Vagina (tissue), 2 donors: ENCODE results near the gene FSTL4. TPM values are rescaled to one million over a fixed set of nuclear protein-coding genes. Genes with fewer than 3 reads are reported as not detected.

Source experiments
- DNase-seq, 2 donors: peaks; one replicate each; pipeline ENCODE4 v3.0.0-alpha.2; 2017; ENCODE audit errors: extremely low spot score in 2 of 2
- H3K27ac ChIP-seq: fragments of 200-600 bp; sonication (generic); one replicate; pipeline ENCODE4 v1.5.1; 2019
- H3K27me3 ChIP-seq: fragments of 200-600 bp; sonication (generic); one replicate; pipeline ENCODE4 v1.5.1; 2019
- H3K36me3 ChIP-seq, 2 donors: fragments of 200-600 bp; sonication (generic); one replicate each; pipeline ENCODE4 v1.5.1; 2017 to 2019
- H3K4me1 ChIP-seq: fragments of 200-600 bp; sonication (generic); one replicate; pipeline ENCODE4 v1.5.1; 2019
- H3K4me3 ChIP-seq, 2 donors: fragments of 200-600 bp; sonication (generic); 1 replicate in 1 of 2; 2 replicates in 1 of 2; pipeline ENCODE4 v1.5.1; 2016 to 2019
- H3K9me3 ChIP-seq: fragments of 200-600 bp; sonication (generic); one replicate; pipeline ENCODE4 v1.5.1; 2019
- POLR2A ChIP-seq, 2 donors: fragments of 450-650 bp; IDR thresholded peaks; one replicate each; pipeline ENCODE4 v1.6.1; 2017; ENCODE audit warnings: antibody characterized with exemption in 2 of 2, mild to moderate bottlenecking in 2 of 2, moderate library complexity in 2 of 2
- POLR2AphosphoS5 ChIP-seq, 2 donors: sonication (generic); formaldehyde crosslinking; IDR thresholded peaks; one replicate each; pipeline ENCODE4 v1.9.0; 2017; ENCODE audit warnings: antibody characterized with exemption in 2 of 2, mild to moderate bottlenecking in 2 of 2, low read depth in 1 of 2; ENCODE audit not compliant: insufficient read depth in 1 of 2
- intact Hi-C: fragments of 100-400 bp; cut with DNase I; formaldehyde crosslinking; loops from one replicate; pipeline ENCODE4 v1.15.1; 2023
- total RNA-seq: library from RNA; depleted of rRNA; stranded (reverse); fragments of >200 nt; gene quantifications from one replicate; pipeline ENCODE4 v1.2.3, GENCODE V29; 2016
- TF ChIP-seq, protein P1 (sequence below), 3 experiments: fragments of 450-650 bp in 2 of 3; fragments of 200-600 bp in 1 of 3; sonication (generic) in 1 of 3; IDR thresholded peaks; one replicate each; pipeline ENCODE4 v1.5.1; 2017 to 2019; ENCODE audit warnings: antibody characterized with exemption in 3 of 3, mild to moderate bottlenecking in 2 of 3, moderate library complexity in 2 of 3

FSTL4 gene
- total RNA-seq, 1 donor from 2014 or later, result 3.7 TPM

- no peaks in the 10 kb centered on the region for H3K4me1 ChIP-seq
- no peaks in the 10 kb centered on the region for H3K36me3 ChIP-seq
- no peak for TF ChIP-seq POLR2A (IDR thresholded peaks at IDR 0.05)
- no peak for TF ChIP-seq POLR2AphosphoS5 (IDR thresholded peaks at IDR 0.05; ENCODE audit: insufficient read depth in 1 of 2, low read depth in 1 of 2)
- TF ChIP-seq, protein P1, sequence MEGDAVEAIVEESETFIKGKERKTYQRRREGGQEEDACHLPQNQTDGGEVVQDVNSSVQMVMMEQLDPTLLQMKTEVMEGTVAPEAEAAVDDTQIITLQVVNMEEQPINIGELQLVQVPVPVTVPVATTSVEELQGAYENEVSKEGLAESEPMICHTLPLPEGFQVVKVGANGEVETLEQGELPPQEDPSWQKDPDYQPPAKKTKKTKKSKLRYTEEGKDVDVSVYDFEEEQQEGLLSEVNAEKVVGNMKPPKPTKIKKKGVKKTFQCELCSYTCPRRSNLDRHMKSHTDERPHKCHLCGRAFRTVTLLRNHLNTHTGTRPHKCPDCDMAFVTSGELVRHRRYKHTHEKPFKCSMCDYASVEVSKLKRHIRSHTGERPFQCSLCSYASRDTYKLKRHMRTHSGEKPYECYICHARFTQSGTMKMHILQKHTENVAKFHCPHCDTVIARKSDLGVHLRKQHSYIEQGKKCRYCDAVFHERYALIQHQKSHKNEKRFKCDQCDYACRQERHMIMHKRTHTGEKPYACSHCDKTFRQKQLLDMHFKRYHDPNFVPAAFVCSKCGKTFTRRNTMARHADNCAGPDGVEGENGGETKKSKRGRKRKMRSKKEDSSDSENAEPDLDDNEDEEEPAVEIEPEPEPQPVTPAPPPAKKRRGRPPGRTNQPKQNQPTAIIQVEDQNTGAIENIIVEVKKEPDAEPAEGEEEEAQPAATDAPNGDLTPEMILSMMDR (IDR thresholded peaks at IDR 0.05), result no peak
- DNase-seq, result no peak
- intact Hi-C loops, result no loop called here
- no peaks in the 10 kb centered on the region for H3K27me3 ChIP-seq
- no peak overlapping the region for H3K4me3 ChIP-seq
- H3K27ac ChIP-seq, result no peak overlapping the region
- H3K9me3 ChIP-seq, result no peaks in the 10 kb centered on the region
These were observed 298.3 kb downstream of the FSTL4 start for GRCh38 chr5:133314086-133314485.

DNA sequence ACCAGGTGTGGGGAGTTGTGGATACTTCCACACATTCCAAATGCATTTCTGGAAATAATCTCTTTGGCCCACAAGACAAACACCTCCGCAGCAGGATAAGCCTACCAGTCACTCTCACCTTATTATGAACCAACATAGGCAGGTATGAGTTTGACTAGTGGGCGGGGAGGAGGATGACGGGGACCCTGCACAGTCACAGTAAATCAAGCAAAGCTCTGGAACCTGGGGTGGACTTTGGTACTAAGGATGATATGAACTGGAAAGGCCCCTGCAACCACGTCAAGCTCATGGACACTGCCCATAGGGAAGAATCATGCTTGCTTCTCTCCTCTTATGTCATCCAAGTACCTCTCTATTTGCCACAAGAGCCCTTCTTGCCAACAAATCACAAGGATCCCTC, 301.2 kb downstream of the FSTL4 start:
- intact Hi-C loops, result no loop called here
- H3K4me3 ChIP-seq, result no peak overlapping the region
- H3K36me3 ChIP-seq, result no peaks in the 10 kb centered on the region
- no peak for DNase-seq
- TF ChIP-seq POLR2AphosphoS5 (IDR thresholded peaks at IDR 0.05; ENCODE audit: insufficient read depth in 1 of 2, low read depth in 1 of 2) (no peak), POLR2A (IDR thresholded peaks at IDR 0.05) (no peak)
- TF ChIP-seq, protein P1 (IDR thresholded peaks at IDR 0.05), result no peak
- no peaks in the 10 kb centered on the region for H3K27me3 ChIP-seq
- no peak overlapping the region for H3K27ac ChIP-seq
- H3K4me1 ChIP-seq, result no peaks in the 10 kb centered on the region
- no peaks in the 10 kb centered on the region for H3K9me3 ChIP-seq

- no peak for TF ChIP-seq POLR2A (IDR thresholded peaks at IDR 0.05)
- Histone ChIP-seq H3K4me1 (no peaks in the 10 kb centered on the region), H3K9me3 (no peaks in the 10 kb centered on the region), H3K27me3 (no peaks in the 10 kb centered on the region), H3K27ac (no peak overlapping the region), H3K4me3 (no peak overlapping the region), H3K36me3 (no peaks in the 10 kb centered on the region)
- intact Hi-C loops, result no loop called here
- no peak for DNase-seq
These were observed 302.2 kb downstream of the FSTL4 start for GRCh38 chr5:133309984-133310621.

GRCh38 chr5:133309166-133309795, 303.1 kb downstream of the FSTL4 start:
- H3K4me3 ChIP-seq, result no peak overlapping the region
- TF ChIP-seq POLR2AphosphoS5 (IDR thresholded peaks at IDR 0.05; ENCODE audit: insufficient read depth in 1 of 2, low read depth in 1 of 2), result no peak
- H3K27ac ChIP-seq, result no peak overlapping the region
- H3K27me3 ChIP-seq, result no peaks in the 10 kb centered on the region
- no peaks in the 10 kb centered on the region for H3K36me3 ChIP-seq
- no peaks in the 10 kb centered on the region for H3K4me1 ChIP-seq
- no peaks in the 10 kb centered on the region for H3K9me3 ChIP-seq
- DNase-seq, result no peak
- intact Hi-C loops, result no loop called here

- no peak for TF ChIP-seq POLR2AphosphoS5 (IDR thresholded peaks at IDR 0.05; ENCODE audit: insufficient read depth in 1 of 2, low read depth in 1 of 2)
- TF ChIP-seq POLR2A (IDR thresholded peaks at IDR 0.05), result no peak
- TF ChIP-seq, protein P1 (IDR thresholded peaks at IDR 0.05), result no peak
- Histone ChIP-seq H3K36me3 (no peaks in the 10 kb centered on the region), H3K9me3 (no peaks in the 10 kb centered on the region), H3K4me3 (no peak overlapping the region), H3K27me3 (no peaks in the 10 kb centered on the region), H3K27ac (no peak overlapping the region), H3K4me1 (no peaks in the 10 kb centered on the region)
- no peak for DNase-seq
- intact Hi-C loops, result no loop called here
These were observed 305.1 kb downstream of the FSTL4 start for GRCh38 chr5:133307275-133307674.

- no peak for DNase-seq
- intact Hi-C loops, result no loop called here
- Histone ChIP-seq H3K36me3 (no peaks in the 10 kb centered on the region), H3K9me3 (no peaks in the 10 kb centered on the region), H3K4me3 (no peak overlapping the region), H3K27ac (no peak overlapping the region), H3K4me1 (no peaks in the 10 kb centered on the region), H3K27me3 (no peaks in the 10 kb centered on the region)
- TF ChIP-seq POLR2AphosphoS5 (IDR thresholded peaks at IDR 0.05; ENCODE audit: insufficient read depth in 1 of 2, low read depth in 1 of 2) (no peak), POLR2A (IDR thresholded peaks at IDR 0.05) (no peak)
- TF ChIP-seq, protein P1 (IDR thresholded peaks at IDR 0.05), result no peak
These were observed 307.6 kb downstream of the FSTL4 start for GRCh38 chr5:133304707-133305216.
